ENCODE data around the gene CCR7.

- no peak for TF ChIP-seq REST (IDR thresholded peaks at IDR 0.05; ENCODE audit: insufficient replicate concordance, low read depth)
- peak; percentile 100 for TF ChIP-seq CTCF (IDR thresholded peaks at IDR 0.05; ENCODE audit: insufficient read depth, low read length)
- no peak for TF ChIP-seq POLR2AphosphoS5 (IDR thresholded peaks at IDR 0.05; ENCODE audit: low read depth)
- 0 out of 2 replicates have a peak, but pooled peaks have one; percentile 34 for TF ChIP-seq GABPA (IDR thresholded peaks at IDR 0.05; ENCODE audit: low read depth)
These were observed 5.2 kb downstream of the CCR7 start for GRCh38 chr17:40559954-40560591.

All from HL-60 (cell line).